ENCODE measurements around the gene RPS6KA2.

The RPS6KA2 gene

DNA sequence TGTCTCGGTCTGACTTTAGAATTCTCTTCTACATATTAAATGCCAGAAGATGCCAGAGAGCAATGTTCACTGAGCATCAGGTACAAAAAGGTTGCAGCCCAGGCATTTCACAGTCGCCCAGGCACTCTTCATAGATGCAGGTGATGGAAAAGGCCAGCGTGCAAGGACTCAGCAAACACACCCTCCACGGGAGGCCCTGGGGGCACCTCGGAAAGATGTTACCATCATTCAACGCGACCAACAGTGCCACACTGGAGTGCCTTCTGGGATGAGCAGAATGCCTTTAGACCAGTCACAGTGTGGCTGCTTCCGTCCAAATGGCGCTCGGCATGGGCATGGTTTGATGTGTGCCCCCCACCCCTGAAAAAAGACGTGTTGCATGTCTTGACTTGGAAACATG lies 36.0 kb downstream of the RPS6KA2 start:
- no peak overlapping the region for H3K27ac ChIP-seq
- TF ChIP-seq ZFX (IDR thresholded peaks at IDR 0.05) = no peak
- TF ChIP-seq, protein P1, sequence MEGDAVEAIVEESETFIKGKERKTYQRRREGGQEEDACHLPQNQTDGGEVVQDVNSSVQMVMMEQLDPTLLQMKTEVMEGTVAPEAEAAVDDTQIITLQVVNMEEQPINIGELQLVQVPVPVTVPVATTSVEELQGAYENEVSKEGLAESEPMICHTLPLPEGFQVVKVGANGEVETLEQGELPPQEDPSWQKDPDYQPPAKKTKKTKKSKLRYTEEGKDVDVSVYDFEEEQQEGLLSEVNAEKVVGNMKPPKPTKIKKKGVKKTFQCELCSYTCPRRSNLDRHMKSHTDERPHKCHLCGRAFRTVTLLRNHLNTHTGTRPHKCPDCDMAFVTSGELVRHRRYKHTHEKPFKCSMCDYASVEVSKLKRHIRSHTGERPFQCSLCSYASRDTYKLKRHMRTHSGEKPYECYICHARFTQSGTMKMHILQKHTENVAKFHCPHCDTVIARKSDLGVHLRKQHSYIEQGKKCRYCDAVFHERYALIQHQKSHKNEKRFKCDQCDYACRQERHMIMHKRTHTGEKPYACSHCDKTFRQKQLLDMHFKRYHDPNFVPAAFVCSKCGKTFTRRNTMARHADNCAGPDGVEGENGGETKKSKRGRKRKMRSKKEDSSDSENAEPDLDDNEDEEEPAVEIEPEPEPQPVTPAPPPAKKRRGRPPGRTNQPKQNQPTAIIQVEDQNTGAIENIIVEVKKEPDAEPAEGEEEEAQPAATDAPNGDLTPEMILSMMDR (conservative IDR thresholded peaks at IDR 0.05) = no peak

DNA sequence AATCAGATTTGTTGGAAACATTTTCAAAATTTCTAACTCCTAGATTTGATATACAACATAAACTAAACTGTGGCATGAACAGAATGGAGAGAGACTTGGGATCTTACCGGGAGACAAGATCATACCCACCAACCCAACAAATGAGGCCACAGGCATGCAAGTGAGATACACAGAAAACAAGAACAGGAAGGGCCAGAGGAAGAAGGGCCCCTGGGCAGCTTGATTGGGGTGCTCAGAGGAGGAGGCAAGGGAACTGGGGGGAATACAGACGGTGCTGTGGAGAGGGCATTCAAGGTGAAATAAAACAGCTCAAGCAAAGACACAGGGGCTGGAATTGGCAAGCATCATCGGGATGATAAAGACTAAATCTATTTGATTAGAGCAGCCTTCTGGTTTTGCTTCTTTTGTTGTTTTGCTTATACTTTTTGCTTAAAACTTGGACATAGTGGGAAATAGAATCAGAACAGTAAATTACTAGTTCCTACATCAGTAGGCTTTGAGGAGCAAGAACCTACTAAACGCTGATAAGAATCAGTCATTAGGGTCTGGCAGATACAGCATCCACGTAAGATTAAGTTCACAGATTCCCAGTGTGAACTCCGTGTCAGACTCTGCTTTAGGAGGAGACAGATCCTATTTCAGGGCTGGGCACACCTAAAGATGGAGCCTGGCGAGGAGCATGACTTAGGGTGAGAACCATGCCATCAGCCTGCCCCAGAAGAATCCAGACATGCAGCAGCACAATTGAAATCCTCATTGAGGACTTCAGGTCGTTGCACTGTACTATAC lies 37.1 kb downstream of the RPS6KA2 start:
- H3K27ac ChIP-seq = no peak overlapping the region
- TF ChIP-seq, protein P1 (conservative IDR thresholded peaks at IDR 0.05) = no peak
- TF ChIP-seq ZFX (IDR thresholded peaks at IDR 0.05) = no peak

DNA sequence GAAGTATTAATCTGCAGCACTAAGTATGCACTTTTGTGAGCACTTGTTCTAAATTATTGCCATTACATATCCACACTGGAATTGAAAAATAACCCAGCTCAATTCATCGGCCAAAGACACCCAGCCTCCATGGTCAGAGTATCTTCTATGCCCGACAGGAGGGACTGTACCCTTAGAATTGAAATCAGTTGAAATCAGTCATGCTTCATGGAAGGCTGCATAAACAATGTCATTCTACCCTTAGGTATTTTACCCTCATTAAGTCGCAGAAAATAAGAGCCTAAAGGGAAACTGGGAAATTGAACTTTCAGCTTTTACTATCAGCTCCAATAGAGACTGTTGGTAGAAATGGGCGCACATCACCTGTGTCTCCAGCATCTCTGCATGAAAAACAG lies 37.7 kb downstream of the RPS6KA2 start:
- TF ChIP-seq, protein P1 (conservative IDR thresholded peaks at IDR 0.05) = no peak
- TF ChIP-seq ZFX (IDR thresholded peaks at IDR 0.05) = no peak
- H3K27ac ChIP-seq = no peak overlapping the region

DNA sequence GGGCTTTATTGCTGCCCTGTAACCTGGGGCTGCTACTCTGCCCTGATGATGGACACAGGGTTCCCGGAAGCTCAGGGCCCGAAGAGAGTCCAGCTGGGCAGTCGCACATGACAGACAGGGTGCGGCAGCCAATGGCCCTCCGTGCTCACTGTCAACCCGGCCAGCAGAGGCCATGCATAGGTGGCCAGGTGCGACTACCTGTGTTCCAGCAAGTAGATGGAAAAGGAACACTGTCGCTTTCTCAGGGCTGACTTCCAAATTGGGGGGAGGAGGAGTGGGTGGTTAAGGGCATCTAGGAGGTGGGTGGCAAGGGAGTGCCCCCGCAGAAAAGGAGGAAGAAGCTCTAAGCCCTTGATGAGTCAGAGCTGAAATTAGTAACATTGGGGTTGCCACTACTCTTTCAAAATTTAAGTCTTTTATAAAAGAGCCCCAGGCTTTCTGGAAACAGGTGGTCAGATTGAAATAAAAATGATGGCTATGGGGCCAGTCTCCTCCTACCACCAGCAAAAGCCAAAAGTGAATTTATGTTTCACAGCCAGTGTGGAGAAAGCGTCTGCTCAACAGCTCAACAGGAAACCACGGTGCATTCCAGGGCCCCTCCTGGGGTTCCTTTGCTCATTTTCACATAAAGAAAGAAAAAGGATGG lies 38.2 kb downstream of the RPS6KA2 start:
- TF ChIP-seq, protein P1 (conservative IDR thresholded peaks at IDR 0.05) = no peak
- H3K27ac ChIP-seq = no peak overlapping the region

DNA sequence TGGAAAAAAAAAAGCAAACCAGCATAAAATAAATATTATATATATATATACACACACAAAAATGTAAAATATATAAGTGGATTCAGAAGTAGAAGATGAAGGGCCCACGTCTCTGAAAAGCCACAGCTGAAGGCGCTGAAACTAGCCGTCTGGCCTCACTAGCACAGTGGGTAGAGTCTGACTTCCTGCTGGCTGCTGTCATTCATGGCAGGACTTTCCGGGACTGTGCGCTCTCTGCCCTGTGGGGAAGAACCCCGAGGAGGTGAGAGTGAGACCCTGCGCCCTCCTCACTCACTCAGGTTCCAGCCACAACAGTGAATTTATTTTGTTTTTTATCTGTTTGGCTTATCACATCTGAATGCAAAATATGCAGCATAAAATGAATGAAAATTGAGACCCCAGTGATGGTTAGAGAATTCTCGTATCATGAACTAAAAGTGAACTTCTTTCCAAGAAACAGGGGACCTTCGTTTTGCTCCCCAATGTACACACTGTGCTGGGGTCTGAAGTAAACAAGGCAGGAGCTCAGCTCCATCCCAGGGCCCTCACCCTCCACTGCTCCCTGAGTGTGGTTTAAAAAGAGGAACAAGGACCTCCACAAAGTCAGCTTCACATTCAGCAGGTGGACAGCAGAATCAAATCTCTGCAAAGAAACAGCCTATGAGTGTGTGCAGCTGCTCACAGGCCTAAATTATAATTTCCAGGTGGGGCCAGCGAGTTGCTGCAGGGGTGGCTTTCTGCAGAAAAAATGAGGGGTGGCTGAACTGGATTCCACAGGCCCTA lies 39.2 kb downstream of the RPS6KA2 start:
- no peak overlapping the region for H3K27ac ChIP-seq
- no peak for TF ChIP-seq ZFX (IDR thresholded peaks at IDR 0.05)
- TF ChIP-seq, protein P1 (conservative IDR thresholded peaks at IDR 0.05) = no peak

DNA sequence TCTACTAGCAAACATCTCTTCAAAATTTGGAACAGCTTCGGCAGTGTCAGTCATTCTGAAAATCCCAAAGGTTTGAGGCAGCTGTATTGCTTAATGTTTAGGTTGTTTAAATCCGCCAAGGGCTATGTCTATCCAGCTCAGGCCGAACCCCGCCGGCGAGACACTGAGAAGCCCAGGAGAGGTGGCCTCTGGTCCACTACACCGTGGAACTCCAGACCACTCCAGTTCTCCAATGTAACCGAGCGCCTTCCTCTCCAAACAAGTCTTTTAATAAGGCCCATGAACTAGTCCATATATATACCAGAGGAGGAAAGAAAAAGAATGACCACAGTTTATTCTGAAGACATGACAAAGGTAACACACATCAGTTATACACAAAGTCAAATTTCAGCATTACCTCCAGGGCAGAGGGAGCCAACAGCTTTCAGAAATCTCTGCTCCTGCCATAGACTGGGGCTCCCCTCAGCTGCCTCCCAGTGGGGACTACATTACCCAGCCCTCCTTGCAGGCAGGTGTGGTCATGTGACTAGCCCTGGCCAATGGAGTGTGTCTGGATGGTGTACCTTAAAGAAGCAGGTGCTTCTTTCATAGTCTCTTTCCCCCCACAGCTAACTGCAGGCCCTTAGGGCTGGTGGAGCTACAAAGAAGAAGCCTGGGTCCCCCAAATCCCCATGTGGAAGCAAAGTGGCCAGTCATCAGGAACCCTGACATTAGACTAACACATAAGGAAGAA lies 40.5 kb downstream of the RPS6KA2 start, which contains the start of gene RAMACL:
Gene RAMACL, minus strand, starts transcription at position 255 of the 733 bp plus-strand sequence. Its CDS starts 201 bp downstream, at position 54.
- TF ChIP-seq, protein P1 (conservative IDR thresholded peaks at IDR 0.05) = no peak
- no peak for TF ChIP-seq ZFX (IDR thresholded peaks at IDR 0.05)
- H3K27ac ChIP-seq = no peak within 1 kb of the TSS

All from C4-2B (cell line).